ENCODE measurements around the gene SP2. TPM values are rescaled to one million over a fixed set of nuclear protein-coding genes. Genes with fewer than 3 reads are reported as not detected.

Gene SP2
- total and polyA plus RNA-seq, 2 of the 8 experiments (the other 6 are each of a cell fraction or from before 2014, with no cell fraction given) = 5.6 to 13.8 TPM

GRCh38 chr17:47969930-47970724, 74.1 kb downstream of the SP2 start (continued):
- TF ChIP-seq SAP30 (IDR thresholded peaks at IDR 0.05; ENCODE audit: insufficient read depth, insufficient replicate concordance, low read length) = no peak
